K562 (cell line): ENCODE data around the gene HMGN2. TPM values are rescaled to one million over a fixed set of nuclear protein-coding genes. Genes with fewer than 3 reads are reported as not detected.
A peak's percentile ranks its signal among the peaks of the same experiment; 100 is the strongest.

Experiments
- BRCA1 ChIP-seq, 2 experiments: fragments of 450-650 bp in 1 of 2; sonication (generic) in 1 of 2; formaldehyde crosslinking in 1 of 2; IDR thresholded peaks; 2 replicates each; pipeline versions ENCODE4 v1.5.0 to v1.6.1; 2017 to 2020; ENCODE audit warnings: mild to moderate bottlenecking in 1 of 2, missing genetic modification reagents in 1 of 2
- CC2D1A ChIP-seq: fragments of 450-650 bp; IDR thresholded peaks from 2 replicates; pipeline ENCODE4 v1.6.1; 2017; ENCODE audit warnings: mild to moderate bottlenecking
- CEBPZ ChIP-seq: fragments of 150-350 bp; IDR thresholded peaks from 2 replicates; pipeline ENCODE4 v1.6.1; 2014; ENCODE audit warnings: low read depth, mild to moderate bottlenecking, low read length, borderline replicate concordance
- CHD1 ChIP-seq: fragments of 200-600 bp; sonication (generic); IDR thresholded peaks from one replicate; pipeline ENCODE4 v1.6.1; 2012; ENCODE audit warnings: mild to moderate bottlenecking, moderate library complexity, low read length, inconsistent platforms
- ELF4 ChIP-seq: fragments of 450-650 bp; formaldehyde crosslinking; IDR thresholded peaks from 2 replicates; pipeline ENCODE4 v1.4.0; 2022; ENCODE audit warnings: missing genetic modification characterization
- HMGN3 ChIP-seq: IDR thresholded peaks from 2 replicates; pipeline ENCODE4 v1.6.1; 2011; ENCODE audit warnings: borderline replicate concordance, low read depth, mild to moderate bottlenecking, mixed read lengths, low read length; ENCODE audit not compliant: insufficient read length; ENCODE audit errors: extremely low read depth
- HOXB6 ChIP-seq: fragments of 250-450 bp; sonication (Bioruptor Pico); IDR thresholded peaks from 2 replicates; pipeline ENCODE4 v1.5.1; 2022; ENCODE audit warnings: mild to moderate bottlenecking, borderline replicate concordance
- MCM2 ChIP-seq: fragments of 450-650 bp; IDR thresholded peaks from 2 replicates; pipeline ENCODE4 v1.6.1; 2017; ENCODE audit warnings: low read depth, mild to moderate bottlenecking
- MCM7 ChIP-seq, 2 experiments: fragments of 450-650 bp; IDR thresholded peaks; 2 replicates each; pipeline ENCODE4 v1.6.1; 2016 to 2018
- MTF1 ChIP-seq: fragments of 250-450 bp; sonication (Bioruptor Pico); IDR thresholded peaks from 2 replicates; pipeline ENCODE4 v1.9.0; 2021; ENCODE audit warnings: moderate library complexity, mild to moderate bottlenecking, inconsistent platforms, borderline replicate concordance
- NFRKB ChIP-seq: fragments of 450-650 bp; IDR thresholded peaks from 2 replicates; pipeline ENCODE4 v1.6.1; 2016; ENCODE audit warnings: low read depth
- POLR2AphosphoS2 ChIP-seq: IDR thresholded peaks from 2 replicates; pipeline ENCODE4 v1.6.1; 2012; ENCODE audit warnings: low read length, improper control_type of control experiment
- TCF3 ChIP-seq: sonication (generic); formaldehyde crosslinking; IDR thresholded peaks from 2 replicates; pipeline ENCODE4 v1.4.0; 2020; ENCODE audit warnings: mild to moderate bottlenecking, missing genetic modification reagents
- TCFL5 ChIP-seq: fragments of 250-450 bp; sonication (Bioruptor Pico); conservative IDR thresholded peaks from 2 replicates; pipeline ENCODE4 v1.6.1; 2021; ENCODE audit warnings: mild to moderate bottlenecking, moderate library complexity, matching md5 sums
- TSHZ1 ChIP-seq: fragments of 250-450 bp; sonication (Bioruptor Pico); IDR thresholded peaks from 2 replicates; pipeline ENCODE4 v1.4.0; 2020; ENCODE audit warnings: mild to moderate bottlenecking, moderate library complexity
- U2AF1 ChIP-seq: fragments of 200-400 bp; formaldehyde crosslinking; optimal IDR thresholded peaks from 2 replicates; pipeline ENCODE3; 2017; ENCODE audit warnings: mild to moderate bottlenecking, low read depth, low read length, moderate library complexity
- ZBTB2 ChIP-seq: fragments of 450-650 bp; IDR thresholded peaks from 2 replicates; pipeline ENCODE4 v1.6.1; 2016; ENCODE audit warnings: antibody characterized with exemption
- ZFP1 ChIP-seq: fragments of 450-650 bp; formaldehyde crosslinking; IDR thresholded peaks from 2 replicates; pipeline ENCODE4 v1.4.0; 2020; ENCODE audit warnings: mild to moderate bottlenecking, mixed read lengths
- ZNF124 ChIP-seq: sonication (generic); formaldehyde crosslinking; IDR thresholded peaks from 2 replicates; pipeline ENCODE4 v1.8.1; 2022; ENCODE audit warnings: missing genetic modification reagents
- ZNF24 ChIP-seq: fragments of 450-650 bp; IDR thresholded peaks from 2 replicates; pipeline ENCODE4 v1.6.1; 2016
- polyA plus RNA-seq, 8 experiments: library from polyadenylated mRNA; depleted of rRNA in 4 of 8; stranded (reverse) in 5 of 8; unstranded in 3 of 8; fragments of >200 nt; fragmentation: Nextera tagmentation in 2 of 8; fragmentation: Illumina TruSeq in 1 of 8; extraction: Ambion mirVana in 2 of 8; extraction: Trizol in 1 of 8; gene quantifications; 2 replicates each; pipeline versions ENCODE4 v1.2.1 to v1.2.3, GENCODE V29; 2011 to 2014; ENCODE audit warnings: inconsistent platforms in 1 of 8, missing spikeins in 1 of 8
- total RNA-seq, 7 experiments: library from RNA; depleted of rRNA in 6 of 7; stranded (reverse); fragments of >200 nt in 6 of 7; fragmentation: Illumina TruSeq in 2 of 7; extraction: Trizol in 2 of 7; gene quantifications; 2 replicates each; pipeline versions ENCODE4 v1.2.1 to v1.2.3, GENCODE V29; 2011 to 2021; ENCODE audit warnings: low replicate concordance in 1 of 7

Gene HMGN2
- total and polyA plus RNA-seq, 9 of the 15 experiments (the other 6 are each of a cell fraction or from before 2014, with no cell fraction given): 370 to 1,354 (median 965) TPM

- no peak for TF ChIP-seq CEBPZ
- no peak for TF ChIP-seq U2AF1
- TF ChIP-seq ZNF124 (CRISPR knock-in tag): no peak
- no peak for TF ChIP-seq MCM2
- peak; percentile 98 for TF ChIP-seq ZBTB2
- peak; percentile 47; the same call in 1 of the 2 replicates for TF ChIP-seq TCF3 (CRISPR knock-in tag)
- no peak; the same call in 1 of the 2 replicates for TF ChIP-seq ZNF24
- no peak for TF ChIP-seq TSHZ1 (CRISPR knock-in tag)
- peak; percentile 81; the same call in 1 of the 2 replicates for TF ChIP-seq POLR2AphosphoS2
- no peak for TF ChIP-seq TCFL5 (CRISPR knock-in tag)
- TF ChIP-seq MCM7 (IDR thresholded peaks at IDR 0.05): no peak
- TF ChIP-seq CHD1: no peak
- no peak for TF ChIP-seq BRCA1 (IDR thresholded peaks at IDR 0.05)
- TF ChIP-seq BRCA1 (CRISPR knock-in tag; IDR thresholded peaks at IDR 0.05): no peak
- no peak for TF ChIP-seq MTF1 (CRISPR knock-in tag)
- TF ChIP-seq ELF4 (CRISPR knock-in tag): peak; percentile 90
- no peak; the same call in 1 of the 2 replicates for TF ChIP-seq NFRKB
- peak; percentile 45; the same call in 1 of the 2 replicates for TF ChIP-seq CC2D1A
- TF ChIP-seq HOXB6 (CRISPR knock-in tag): peak; percentile 44; the same call in 1 of the 2 replicates
- no peak for TF ChIP-seq ZFP1 (CRISPR knock-in tag)
- TF ChIP-seq HMGN3: peak; percentile 92
These were observed 40.1 kb upstream of the HMGN2 start, which contains the start of gene DHDDS (continued) for GRCh38 chr1:26431979-26432695.
